ENCODE measurements around the gene SOD2.
A peak's percentile ranks its signal among the peaks of the same experiment; 100 is the strongest.

- TF ChIP-seq CTCF (IDR thresholded peaks at IDR 0.05; ENCODE audit: low read length): peak; percentile 61
- no peak for TF ChIP-seq EZH2 (optimal IDR thresholded peaks at IDR 0.05; ENCODE audit: low read depth, low read length)
These were observed 1.7 kb downstream of the SOD2 start for GRCh38 chr6:159691133-159691962.

All from MM.1S (cell line).